HG03175 (cell line): Measurements from ENCODE around the gene MMP25.
"Not testable (repeated sequence)": the region's sequence is repeated elsewhere in the genome, so short reads cannot be mapped to it uniquely, and the experiment has no call there.

Experiments
- ATAC-seq: cut with Tn5 transposase; IDR thresholded peaks from one replicate; pipeline ENCODE4 v1.9.1; 2021; ENCODE audit warnings: mild to moderate bottlenecking, moderate library complexity; ENCODE audit not compliant: unreplicated experiment

MMP25 gene

GRCh38 chr16:3053330-3053710, 7.0 kb downstream of the MMP25 start:
- not testable (repeated sequence) for ATAC-seq

- no peak for ATAC-seq
Observed at GRCh38 chr16:3054965-3055733, 8.8 kb downstream of the MMP25 start.

- ATAC-seq, result not testable (repeated sequence)
Observed at GRCh38 chr16:3055734-3056115, 9.4 kb downstream of the MMP25 start.

- no peak for ATAC-seq
Observed at GRCh38 chr16:3056336-3057180, 10.2 kb downstream of the MMP25 start.

GRCh38 chr16:3057181-3058138, 11.1 kb downstream of the MMP25 start:
- no peak for ATAC-seq

- peak; percentile 41 for ATAC-seq
Observed at GRCh38 chr16:3058139-3059030, 12.0 kb downstream of the MMP25 start.

GRCh38 chr16:3059041-3059722, 12.8 kb downstream of the MMP25 start:
- ATAC-seq, result peak; percentile 84

GRCh38 chr16:3059723-3060242, 13.4 kb downstream of the MMP25 start:
- no peak for ATAC-seq

- no peak for ATAC-seq
Observed at GRCh38 chr16:3060339-3061127, 14.2 kb downstream of the MMP25 start.

GRCh38 chr16:3062553-3062952, 16.2 kb downstream of the MMP25 start:
- ATAC-seq, result no peak

GRCh38 chr16:3063625-3064386, 17.4 kb downstream of the MMP25 start:
- ATAC-seq, result no peak

- ATAC-seq, result no peak
Observed at GRCh38 chr16:3065069-3065741, 18.8 kb downstream of the MMP25 start, which contains the start of gene IL32. IL32 (plus strand) TSS chr16:3065640; CDS start chr16:3065812, 172 bp downstream.

- no peak for ATAC-seq
Observed at GRCh38 chr16:3065742-3066439, 19.5 kb downstream of the MMP25 start.

GRCh38 chr16:3066440-3066748, 20.0 kb downstream of the MMP25 start:
- no peak for ATAC-seq

GRCh38 chr16:3068487-3068886, 22.1 kb downstream of the MMP25 start:
- no peak for ATAC-seq

GRCh38 chr16:3069146-3069545, 22.8 kb downstream of the MMP25 start:
- ATAC-seq, result not testable (repeated sequence)
